ENCODE measurements around the gene CD74. TPM values are rescaled to one million over a fixed set of nuclear protein-coding genes. Genes with fewer than 3 reads are reported as not detected.

CD74 gene
- total RNA-seq, 1 donor from 2014 or later: 15.7 TPM

DNA sequence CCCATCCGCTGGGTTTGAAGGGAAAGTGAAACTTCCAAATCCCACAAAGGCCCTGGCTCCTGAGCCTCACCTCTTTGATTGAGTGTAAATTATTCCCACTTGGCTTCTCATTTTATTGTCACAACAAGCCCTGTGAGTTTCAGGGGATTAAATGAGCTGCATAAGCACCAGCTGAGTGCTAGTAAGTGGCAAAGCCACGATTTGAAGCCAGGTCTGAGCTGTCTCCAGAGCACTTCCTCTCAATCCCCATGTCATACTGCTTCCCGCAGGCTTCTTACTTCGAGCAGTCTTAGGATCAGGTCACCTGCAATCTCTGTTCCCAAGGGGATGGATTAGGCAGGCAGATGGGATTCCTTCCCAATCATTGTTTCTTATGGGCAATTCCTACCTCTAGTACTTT is 18.9 kb upstream of the CD74 start:
- Mint-ChIP-seq H3K27me3 (ENCODE audit: low read depth, unreplicated experiment) (peaks cover 7% of the 10 kb centered on the region), H3K9me3 (ENCODE audit: unreplicated experiment) (no peaks in the 10 kb centered on the region), H3K4me3 (ENCODE audit: unreplicated experiment) (no peak overlapping the region), H3K36me3 (ENCODE audit: low read depth, unreplicated experiment) (peaks cover 2% of the 10 kb centered on the region), H3K4me1 (ENCODE audit: low read depth, unreplicated experiment) (peaks cover 8% of the 10 kb centered on the region), H3K27ac (ENCODE audit: unreplicated experiment) (no peak overlapping the region)
- DNase-seq (ENCODE audit: low read depth): no peak
- Histone ChIP-seq H3K36me3 (ENCODE audit: insufficient read depth, low read length) (no peaks in the 10 kb centered on the region), H3K9ac (ENCODE audit: low read length) (no peak overlapping the region), H3K79me2 (ENCODE audit: insufficient read depth, low read length) (no peaks in the 10 kb centered on the region), H2AFZ (ENCODE audit: low read depth, low read length) (no peak overlapping the region), H3K4me2 (ENCODE audit: low read length) (no peak overlapping the region), H3K4me3 (ENCODE audit: insufficient read depth, low read depth, low read length) (no peak overlapping the region), H4K20me1 (ENCODE audit: insufficient read depth, low read length) (no peaks in the 10 kb centered on the region), H3K9me3 (ENCODE audit: insufficient read depth, low read depth, low read length) (no peaks in the 10 kb centered on the region), H3K4me1 (ENCODE audit: insufficient read depth, low read length) (peaks cover 3% of the 10 kb centered on the region), H3K27ac (ENCODE audit: low read depth, low read length) (no peak overlapping the region), H3K27me3 (ENCODE audit: insufficient read depth, low read length) (no peaks in the 10 kb centered on the region)
- no peak for TF ChIP-seq EZH2 (IDR thresholded peaks at IDR 0.05; ENCODE audit: insufficient read depth, low read length)
- TF ChIP-seq, protein P1, sequence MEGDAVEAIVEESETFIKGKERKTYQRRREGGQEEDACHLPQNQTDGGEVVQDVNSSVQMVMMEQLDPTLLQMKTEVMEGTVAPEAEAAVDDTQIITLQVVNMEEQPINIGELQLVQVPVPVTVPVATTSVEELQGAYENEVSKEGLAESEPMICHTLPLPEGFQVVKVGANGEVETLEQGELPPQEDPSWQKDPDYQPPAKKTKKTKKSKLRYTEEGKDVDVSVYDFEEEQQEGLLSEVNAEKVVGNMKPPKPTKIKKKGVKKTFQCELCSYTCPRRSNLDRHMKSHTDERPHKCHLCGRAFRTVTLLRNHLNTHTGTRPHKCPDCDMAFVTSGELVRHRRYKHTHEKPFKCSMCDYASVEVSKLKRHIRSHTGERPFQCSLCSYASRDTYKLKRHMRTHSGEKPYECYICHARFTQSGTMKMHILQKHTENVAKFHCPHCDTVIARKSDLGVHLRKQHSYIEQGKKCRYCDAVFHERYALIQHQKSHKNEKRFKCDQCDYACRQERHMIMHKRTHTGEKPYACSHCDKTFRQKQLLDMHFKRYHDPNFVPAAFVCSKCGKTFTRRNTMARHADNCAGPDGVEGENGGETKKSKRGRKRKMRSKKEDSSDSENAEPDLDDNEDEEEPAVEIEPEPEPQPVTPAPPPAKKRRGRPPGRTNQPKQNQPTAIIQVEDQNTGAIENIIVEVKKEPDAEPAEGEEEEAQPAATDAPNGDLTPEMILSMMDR (IDR thresholded peaks at IDR 0.05; ENCODE audit: insufficient read depth, low read depth, low read length): no peak
- no peak for FAIRE-seq

DNA sequence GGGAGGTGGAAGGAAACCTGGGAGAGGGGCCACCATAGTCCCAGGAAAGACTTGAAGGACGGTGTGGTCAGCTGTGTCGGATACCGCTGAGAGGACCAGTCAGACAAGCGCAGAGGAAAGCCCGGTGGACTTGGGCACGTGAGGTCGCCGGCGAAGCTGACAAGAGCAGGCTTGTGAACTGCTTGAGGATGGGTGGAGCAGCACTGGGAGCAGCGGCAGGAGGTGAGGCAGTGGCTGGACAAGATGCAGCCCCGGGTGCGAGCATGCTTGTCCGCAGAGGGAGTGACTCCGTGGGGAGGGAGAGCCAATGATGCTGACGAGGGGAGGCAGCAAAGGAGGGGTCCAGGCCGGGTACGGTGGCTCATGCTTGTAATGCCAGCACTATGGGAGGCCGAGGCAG is 18.3 kb upstream of the CD74 start:
- Histone ChIP-seq H3K4me3 (ENCODE audit: insufficient read depth, low read depth, low read length) (no peak overlapping the region), H3K4me1 (ENCODE audit: insufficient read depth, low read length) (no peaks in the 10 kb centered on the region), H3K27me3 (ENCODE audit: insufficient read depth, low read length) (no peaks in the 10 kb centered on the region), H3K36me3 (ENCODE audit: insufficient read depth, low read length) (no peaks in the 10 kb centered on the region), H2AFZ (ENCODE audit: low read depth, low read length) (no peak overlapping the region), H3K9me3 (ENCODE audit: insufficient read depth, low read depth, low read length) (no peaks in the 10 kb centered on the region), H3K79me2 (ENCODE audit: insufficient read depth, low read length) (no peaks in the 10 kb centered on the region), H3K4me2 (ENCODE audit: low read length) (no peak overlapping the region), H3K9ac (ENCODE audit: low read length) (no peak overlapping the region), H3K27ac (ENCODE audit: low read depth, low read length) (no peak overlapping the region), H4K20me1 (ENCODE audit: insufficient read depth, low read length) (no peaks in the 10 kb centered on the region)
- Mint-ChIP-seq H3K4me3 (ENCODE audit: unreplicated experiment) (no peak overlapping the region), H3K27me3 (ENCODE audit: low read depth, unreplicated experiment) (peaks cover 7% of the 10 kb centered on the region), H3K4me1 (ENCODE audit: low read depth, unreplicated experiment) (peaks cover 8% of the 10 kb centered on the region), H3K9me3 (ENCODE audit: unreplicated experiment) (no peaks in the 10 kb centered on the region), H3K27ac (ENCODE audit: unreplicated experiment) (no peak overlapping the region), H3K36me3 (ENCODE audit: low read depth, unreplicated experiment) (peaks cover 2% of the 10 kb centered on the region)
- FAIRE-seq (no peak), DNase-seq (ENCODE audit: low read depth) (no peak)
- TF ChIP-seq EZH2 (IDR thresholded peaks at IDR 0.05; ENCODE audit: insufficient read depth, low read length): no peak
- TF ChIP-seq, protein P1 (IDR thresholded peaks at IDR 0.05; ENCODE audit: insufficient read depth, low read depth, low read length): no peak

DNA sequence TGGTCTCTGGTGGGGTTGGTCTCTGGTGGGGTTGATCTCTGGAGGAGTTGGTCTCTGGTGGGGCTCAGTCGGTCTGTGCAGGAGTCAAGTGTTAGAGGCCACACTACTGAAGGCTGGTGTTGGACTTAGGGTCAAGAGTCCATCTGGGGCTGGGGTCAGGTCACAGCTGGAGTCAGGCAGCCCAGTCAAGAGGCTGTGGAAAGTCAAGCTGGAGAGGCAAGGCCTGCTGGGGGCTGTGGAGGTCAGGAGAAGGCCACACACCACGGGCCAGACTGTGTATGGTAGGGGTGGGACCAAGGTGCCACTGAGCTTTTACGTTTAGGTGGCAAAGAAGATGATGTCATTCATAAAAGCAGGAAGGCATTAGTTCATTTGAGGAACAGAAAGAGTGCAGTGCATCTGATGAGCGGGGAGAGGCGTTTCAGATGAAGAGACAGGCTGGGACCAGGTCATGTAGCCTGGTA is 16.7 kb upstream of the CD74 start:
- Mint-ChIP-seq H3K4me1 (ENCODE audit: low read depth, unreplicated experiment) (peaks cover 4% of the 10 kb centered on the region), H3K4me3 (ENCODE audit: unreplicated experiment) (no peak overlapping the region), H3K36me3 (ENCODE audit: low read depth, unreplicated experiment) (peaks cover 2% of the 10 kb centered on the region), H3K27ac (ENCODE audit: unreplicated experiment) (no peak overlapping the region), H3K9me3 (ENCODE audit: unreplicated experiment) (no peaks in the 10 kb centered on the region), H3K27me3 (ENCODE audit: low read depth, unreplicated experiment) (peaks cover 9% of the 10 kb centered on the region)
- Histone ChIP-seq H3K4me3 (ENCODE audit: insufficient read depth, low read depth, low read length) (no peak overlapping the region), H3K4me2 (ENCODE audit: low read length) (no peak overlapping the region), H3K36me3 (ENCODE audit: insufficient read depth, low read length) (no peaks in the 10 kb centered on the region), H3K4me1 (ENCODE audit: insufficient read depth, low read length) (no peaks in the 10 kb centered on the region), H2AFZ (ENCODE audit: low read depth, low read length) (no peak overlapping the region), H3K9ac (ENCODE audit: low read length) (no peak overlapping the region), H3K27me3 (ENCODE audit: insufficient read depth, low read length) (no peaks in the 10 kb centered on the region), H3K9me3 (ENCODE audit: insufficient read depth, low read depth, low read length) (no peaks in the 10 kb centered on the region), H3K27ac (ENCODE audit: low read depth, low read length) (no peak overlapping the region), H4K20me1 (ENCODE audit: insufficient read depth, low read length) (no peaks in the 10 kb centered on the region), H3K79me2 (ENCODE audit: insufficient read depth, low read length) (no peaks in the 10 kb centered on the region)
- DNase-seq (ENCODE audit: low read depth) (no peak), FAIRE-seq (no peak)
- TF ChIP-seq, protein P1 (IDR thresholded peaks at IDR 0.05; ENCODE audit: insufficient read depth, low read depth, low read length): no peak
- TF ChIP-seq EZH2 (IDR thresholded peaks at IDR 0.05; ENCODE audit: insufficient read depth, low read length): no peak

All from astrocyte (in vitro differentiated cells and primary cell).